Measurements from ENCODE around the gene PDE4A. TPM values are rescaled to one million over a fixed set of nuclear protein-coding genes. Genes with fewer than 3 reads are reported as not detected.

PDE4A gene
- total and polyA plus RNA-seq, 2 of the 8 experiments (the other 6 are each of a cell fraction or from before 2014, with no cell fraction given) = 2.0 to 4.4 TPM

DNA sequence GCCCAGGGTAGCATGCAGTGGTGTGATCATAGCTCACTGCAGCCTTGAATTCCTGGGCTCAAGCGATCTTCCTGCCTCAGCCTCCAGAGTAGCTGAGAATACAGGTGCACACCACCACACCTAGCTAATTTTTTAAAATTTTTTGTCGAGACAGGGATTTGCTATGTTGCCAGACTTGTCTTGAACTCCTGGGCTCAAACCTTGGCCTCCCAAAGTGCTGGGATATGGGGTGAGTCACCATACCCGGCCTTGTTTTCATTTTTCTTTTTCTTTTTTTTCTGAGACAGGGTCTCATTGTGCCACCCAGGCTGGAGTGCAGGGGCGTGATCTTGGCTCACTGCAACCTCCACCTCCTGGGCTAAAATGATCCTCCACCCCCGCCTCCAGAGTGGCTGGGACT lies 44.1 kb downstream of the PDE4A start:
- Histone ChIP-seq H3K56ac (replicated peaks; ENCODE audit: insufficient read length, low read depth, low read length) (no peak overlapping the region), H2BK5ac (ENCODE audit: low read depth, low read length) (no peak overlapping the region), H4K8ac (ENCODE audit: extremely low read depth, insufficient read depth, low read length) (no peak overlapping the region), H3K23me2 (ENCODE audit: low read depth, low read length) (peaks cover 6% of the 10 kb centered on the region; the same call in 1 of the 2 replicates), H4K20me1 (replicated peaks in 1 of 2; ENCODE audit: control insufficient read depth in 1 of 2, insufficient read depth in 2 of 2, low read length in 2 of 2) (no peaks in the 10 kb centered on the region), H3K4ac (replicated peaks; ENCODE audit: insufficient read length, low read depth, low read length) (no peak overlapping the region), H3K36me3 (ENCODE audit: control insufficient read depth in 2 of 4, insufficient read depth in 4 of 4, low read length in 3 of 4) (no peaks in the 10 kb centered on the region; a peak in 1 of 8 replicates), H2BK120ac (replicated peaks; ENCODE audit: low read depth, low read length) (no peak overlapping the region), H3K27me3 (replicated peaks in 1 of 4; ENCODE audit: control insufficient read depth in 3 of 4, extremely low read depth in 1 of 4, insufficient read depth in 3 of 4, low read length in 3 of 4) (peaks cover 0 to 5% (median 2%) of the 10 kb centered on the region in 4 experiments; a peak in 4 of 7 replicates), H2AFZ (ENCODE audit: low read length) (no peak overlapping the region), H3K4me1 (replicated peaks in 1 of 4; ENCODE audit: control insufficient read depth in 3 of 4, insufficient read depth in 4 of 4, low read length in 3 of 4) (peaks cover 0 to 20% (median 12%) of the 10 kb centered on the region in 4 experiments; a peak in 6 of 7 replicates), H3K4me3 (ENCODE audit: extremely low read depth in 1 of 4, insufficient read depth in 2 of 4, low read depth in 3 of 4, low read length in 4 of 4) (no peak overlapping the region), H4K91ac (replicated peaks; ENCODE audit: insufficient read length, low read length) (no peak overlapping the region), H2BK15ac (ENCODE audit: low read length) (no peak overlapping the region), H2AK5ac (ENCODE audit: low read depth, low read length) (no peak overlapping the region), H3K9me3 (ENCODE audit: insufficient read depth in 2 of 2, low read depth in 1 of 2, low read length in 1 of 2) (no peaks in the 10 kb centered on the region), H3K14ac (ENCODE audit: insufficient read length) (no peak overlapping the region), H3K23ac (ENCODE audit: insufficient read length) (no peak overlapping the region), H3K18ac (ENCODE audit: extremely low read depth, low read length) (no peak overlapping the region), H3K79me1 (ENCODE audit: low read depth, low read length) (no peaks in the 10 kb centered on the region), H3K27ac (ENCODE audit: low read depth, low read length) (no peak overlapping the region), H2BK20ac (ENCODE audit: low read length) (no peak overlapping the region), H2BK12ac (ENCODE audit: low read depth, low read length) (no peak overlapping the region), H3K79me2 (ENCODE audit: control insufficient read depth in 1 of 2, insufficient read depth in 2 of 2, low read length in 2 of 2) (no peaks in the 10 kb centered on the region), H3K4me2 (ENCODE audit: insufficient read depth in 1 of 2, low read depth in 2 of 2, low read length in 2 of 2) (no peak overlapping the region), H3K9ac (replicated peaks in 1 of 4; ENCODE audit: extremely low read depth in 1 of 4, low read depth in 3 of 4, low read length in 3 of 4) (no peak overlapping the region), H4K5ac (ENCODE audit: insufficient read length, low read depth, low read length) (no peak overlapping the region)
- POLR2A ChIA-PET (ENCODE audit: partially characterized antibody) = interaction anchor here (0.6 kb wide), 1 partner anchor 470 kb away, joined by 3 read pairs; no protein-coding TSS in a partner anchor
- WGBS, 2 experiments (ENCODE audit: extremely low coverage in 1 of 2, insufficient coverage in 1 of 2, insufficient read length in 1 of 2, insufficient replicate concordance in 2 of 2, low coverage in 1 of 2, low lambda C conversion rate in 2 of 2, missing lambda C conversion rate in 1 of 2) = 95% methylated on average over 5 of the region's 5 CpGs; no CpG with 5 or more reads in 1 of the 2 experiments
- CTCF ChIA-PET (ENCODE audit: partially characterized antibody) = interaction anchor here (0.7 to 6.5 kb wide), 4 partner anchors 10 to 91 kb away, joined by 3 to 29 read pairs (median 4); no protein-coding TSS in a partner anchor
- DNase-seq (ENCODE audit: low read depth in 1 of 2, low spot score in 2 of 2) = no peak
- FAIRE-seq = no peak
- TF ChIP-seq, protein P1, sequence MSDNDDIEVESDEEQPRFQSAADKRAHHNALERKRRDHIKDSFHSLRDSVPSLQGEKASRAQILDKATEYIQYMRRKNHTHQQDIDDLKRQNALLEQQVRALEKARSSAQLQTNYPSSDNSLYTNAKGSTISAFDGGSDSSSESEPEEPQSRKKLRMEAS (IDR thresholded peaks at IDR 0.05) = no peak
- TF ChIP-seq CBX8 (IDR thresholded peaks at IDR 0.05; ENCODE audit: borderline replicate concordance, low read depth, low read length) (no peak), EP300 (IDR thresholded peaks at IDR 0.05; ENCODE audit: borderline replicate concordance in 1 of 2, low read depth in 2 of 2, low read length in 2 of 2) (no peak), BACH1 (IDR thresholded peaks at IDR 0.05; ENCODE audit: low read length) (no peak), SP1 (IDR thresholded peaks at IDR 0.05; ENCODE audit: low read depth, low read length) (no peak), RXRA (IDR thresholded peaks at IDR 0.05; ENCODE audit: insufficient read depth, low read depth, low read length) (no peak), SUZ12 (IDR thresholded peaks at IDR 0.05; ENCODE audit: low read length) (no peak)
- TF ChIP-seq, protein P2, sequence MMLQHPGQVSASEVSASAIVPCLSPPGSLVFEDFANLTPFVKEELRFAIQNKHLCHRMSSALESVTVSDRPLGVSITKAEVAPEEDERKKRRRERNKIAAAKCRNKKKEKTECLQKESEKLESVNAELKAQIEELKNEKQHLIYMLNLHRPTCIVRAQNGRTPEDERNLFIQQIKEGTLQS (IDR thresholded peaks at IDR 0.05; ENCODE audit: insufficient read depth, low read depth, low read length) = no peak

Data from H1 (cell line).